Amygdala (tissue), 56 donors: ENCODE results near the gene INCA1.

ENCODE experiments used
- DNase-seq, 56 donors: peaks; one replicate each; lab custom pipeline; 2025; lab: John Stamatoyannopoulos, UW

The INCA1 gene

GRCh38 chr17:4972752-4973151 is 24.6 kb downstream of the INCA1 start:
- no peak for DNase-seq

GRCh38 chr17:4972322-4972721 is 25.0 kb downstream of the INCA1 start:
- no peak for DNase-seq

- DNase-seq, result no peak
These were observed 25.5 kb downstream of the INCA1 start for GRCh38 chr17:4971826-4972225.

GRCh38 chr17:4970273-4970672 is 27.0 kb downstream of the INCA1 start:
- DNase-seq, result no peak

- no peak for DNase-seq
These were observed 27.7 kb downstream of the INCA1 start for GRCh38 chr17:4969551-4970173.

GRCh38 chr17:4969047-4969550 is 28.2 kb downstream of the INCA1 start:
- DNase-seq, result peak in 1 of 56 donors; percentile 7

GRCh38 chr17:4968486-4969046 is 28.8 kb downstream of the INCA1 start:
- peak in 9 of 56 donors; percentile 19 to 55 (median 36) for DNase-seq

GRCh38 chr17:4967539-4968485 is 29.5 kb downstream of the INCA1 start, which contains the start of gene SPAG7:
Gene SPAG7 (minus strand): TSS chr17:4967817. CDS start chr17:4967804, 13 bp downstream.
- DNase-seq, result peak; percentile 88 to 100 (median 97)

- peak in 55 of 56 donors; percentile 94 to 100 (median 99) for DNase-seq
These were observed 30.3 kb downstream of the INCA1 start for GRCh38 chr17:4966844-4967538.

GRCh38 chr17:4965311-4965986 is 31.9 kb downstream of the INCA1 start:
- DNase-seq, result no peak

- no peak for DNase-seq
These were observed 36.9 kb downstream of the INCA1 start for GRCh38 chr17:4960279-4960922.

- no peak for DNase-seq
These were observed 37.9 kb downstream of the INCA1 start for GRCh38 chr17:4959261-4959965.

- no peak for DNase-seq
These were observed 39.2 kb downstream of the INCA1 start for GRCh38 chr17:4958102-4958501.

GRCh38 chr17:4956493-4957061 is 40.7 kb downstream of the INCA1 start:
- peak in 1 of 56 donors; percentile 21 for DNase-seq

GRCh38 chr17:4955091-4955490 is 42.2 kb downstream of the INCA1 start:
- DNase-seq, result no peak

GRCh38 chr17:4953451-4953961 is 43.8 kb downstream of the INCA1 start:
- no peak for DNase-seq

- no peak for DNase-seq
These were observed 45.8 kb downstream of the INCA1 start for GRCh38 chr17:4951486-4951885.

- DNase-seq, result no peak
These were observed 46.5 kb downstream of the INCA1 start, which contains the start of gene ENO3 for GRCh38 chr17:4950746-4951204. Gene ENO3 (plus strand): TSS chr17:4951119. CDS start chr17:4951830, 711 bp downstream.
